MCF 10A (cell line): Measurements from ENCODE around the gene FGA. TPM values are rescaled to one million over a fixed set of nuclear protein-coding genes. Genes with fewer than 3 reads are reported as not detected.

Source experiments
- BruUV-seq: library from RNA; stranded (reverse); fragments of 400-500 nt; replicated peaks from 2 replicates; lab custom pipeline; 2021; lab: Mats Ljungman, UMichigan
- CTCF ChIA-PET: fragments of 300-600 bp; sonication (Branson Sonifier 250); formaldehyde crosslinking; extraction: SDS; loops from one replicate; lab custom pipeline; 2021; ENCODE audit warnings: antibody characterized with exemption, inconsistent platforms; lab: Yijun Ruan, JAX
- POLR2A ChIA-PET: fragments of 300-600, 350-650 bp; sonication (Branson Sonifier 250); formaldehyde crosslinking; extraction: SDS; loops from one replicate; lab custom pipeline; 2020; ENCODE audit warnings: antibody characterized with exemption, inconsistent platforms; lab: Yijun Ruan, JAX
- DNase-seq: peaks from one replicate; pipeline ENCODE4 v3.0.0-alpha.2; 2018; ENCODE audit not compliant: unreplicated experiment
- H3K27ac Mint-ChIP-seq: one replicate; pipeline ENCODE4 v1.8.0; 2022; ENCODE audit warnings: mild to moderate bottlenecking, low read depth, mixed read lengths; ENCODE audit not compliant: unreplicated experiment
- H3K27me3 Mint-ChIP-seq: one replicate; pipeline ENCODE4 v1.8.0; 2022; ENCODE audit warnings: mixed read lengths; ENCODE audit not compliant: insufficient read depth, unreplicated experiment
- H3K36me3 Mint-ChIP-seq: one replicate; pipeline ENCODE4 v1.8.0; 2022; ENCODE audit warnings: mild to moderate bottlenecking, moderate library complexity, mixed read lengths; ENCODE audit not compliant: insufficient read depth, unreplicated experiment
- H3K4me1 Mint-ChIP-seq: one replicate; pipeline ENCODE4 v1.8.0; 2022; ENCODE audit warnings: mixed read lengths; ENCODE audit not compliant: insufficient read depth, unreplicated experiment
- H3K4me3 Mint-ChIP-seq: one replicate; pipeline ENCODE4 v1.8.0; 2022; ENCODE audit warnings: mild to moderate bottlenecking, moderate library complexity, mixed read lengths; ENCODE audit not compliant: unreplicated experiment
- H3K9me3 Mint-ChIP-seq: one replicate; pipeline ENCODE4 v1.8.0; 2022; ENCODE audit warnings: mixed read lengths; ENCODE audit not compliant: unreplicated experiment
- intact Hi-C: fragments of 100-400 bp; cut with micrococcal nuclease; formaldehyde crosslinking; loops from 2 replicates; pipeline ENCODE4 v1.14.1; 2022
- total RNA-seq: library from RNA; stranded (reverse); gene quantifications from 2 replicates; pipeline ENCODE4 v1.2.3, GENCODE V29; 2022
- TF ChIP-seq, protein P1 (sequence below): fragments of 200-600 bp; IDR thresholded peaks from one replicate; pipeline ENCODE4 v1.8.0; 2022; ENCODE audit warnings: antibody characterized with exemption, mild to moderate bottlenecking; ENCODE audit not compliant: unreplicated experiment

The FGA gene
- total RNA-seq, 1 experiment from 2014 or later: not detected

DNA sequence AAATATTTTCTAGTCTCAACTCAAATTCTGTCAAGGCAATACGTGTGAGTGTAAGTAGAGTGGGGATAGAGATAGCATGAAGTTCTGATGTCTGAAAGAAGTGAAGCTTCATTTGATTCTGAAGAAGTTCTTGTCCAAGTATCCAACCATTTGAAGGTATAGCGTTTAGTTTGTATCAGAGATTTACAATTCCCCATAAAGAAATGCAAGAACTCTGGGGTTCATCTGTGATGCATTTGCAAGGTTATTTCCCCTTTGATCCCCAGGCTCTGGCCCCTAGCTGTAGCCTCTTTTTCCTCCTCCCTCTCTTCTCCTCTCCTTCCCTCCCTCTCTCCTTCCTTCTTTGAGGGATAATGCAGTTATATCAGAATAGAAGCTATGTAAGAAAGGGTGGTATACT lies 7.8 kb downstream of the FGA start:
- POLR2A ChIA-PET: interaction anchor here (0.7 kb wide), 1 partner anchor 116 kb away, joined by 3 read pairs; no protein-coding TSS in a partner anchor
- Mint-ChIP-seq H3K9me3 (no peaks in the 10 kb centered on the region), H3K27ac (no peak overlapping the region), H3K4me1 (peaks cover 5% of the 10 kb centered on the region), H3K4me3 (no peak overlapping the region), H3K27me3 (no peaks in the 10 kb centered on the region), H3K36me3 (no peaks in the 10 kb centered on the region)
- CTCF ChIA-PET: interaction anchor here (1.0 kb wide), 1 partner anchor 104 kb away, joined by 3 read pairs; no protein-coding TSS in a partner anchor
- intact Hi-C loops: no loop called here
- DNase-seq: no peak
- no TSS peak for BruUV-seq
- TF ChIP-seq, protein P1, sequence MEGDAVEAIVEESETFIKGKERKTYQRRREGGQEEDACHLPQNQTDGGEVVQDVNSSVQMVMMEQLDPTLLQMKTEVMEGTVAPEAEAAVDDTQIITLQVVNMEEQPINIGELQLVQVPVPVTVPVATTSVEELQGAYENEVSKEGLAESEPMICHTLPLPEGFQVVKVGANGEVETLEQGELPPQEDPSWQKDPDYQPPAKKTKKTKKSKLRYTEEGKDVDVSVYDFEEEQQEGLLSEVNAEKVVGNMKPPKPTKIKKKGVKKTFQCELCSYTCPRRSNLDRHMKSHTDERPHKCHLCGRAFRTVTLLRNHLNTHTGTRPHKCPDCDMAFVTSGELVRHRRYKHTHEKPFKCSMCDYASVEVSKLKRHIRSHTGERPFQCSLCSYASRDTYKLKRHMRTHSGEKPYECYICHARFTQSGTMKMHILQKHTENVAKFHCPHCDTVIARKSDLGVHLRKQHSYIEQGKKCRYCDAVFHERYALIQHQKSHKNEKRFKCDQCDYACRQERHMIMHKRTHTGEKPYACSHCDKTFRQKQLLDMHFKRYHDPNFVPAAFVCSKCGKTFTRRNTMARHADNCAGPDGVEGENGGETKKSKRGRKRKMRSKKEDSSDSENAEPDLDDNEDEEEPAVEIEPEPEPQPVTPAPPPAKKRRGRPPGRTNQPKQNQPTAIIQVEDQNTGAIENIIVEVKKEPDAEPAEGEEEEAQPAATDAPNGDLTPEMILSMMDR: no peak

DNA sequence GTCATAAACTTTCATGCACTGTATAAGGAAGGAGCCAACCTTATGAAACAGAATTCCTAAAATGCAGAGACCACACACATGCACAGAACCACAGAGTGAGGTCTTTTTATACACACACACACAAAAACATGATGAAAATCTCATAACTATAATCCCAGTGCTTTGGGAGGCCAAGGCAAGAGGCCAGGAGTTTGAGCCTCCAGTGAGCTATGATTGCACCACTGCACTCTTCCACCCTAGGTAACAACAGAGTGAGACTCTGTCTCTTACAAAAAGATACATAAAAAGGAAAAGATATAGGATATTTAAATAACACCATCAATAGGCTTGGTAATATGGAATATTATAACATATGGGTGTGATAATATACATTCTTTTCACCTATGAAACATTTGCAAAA lies 10.6 kb downstream of the FGA start:
- ChIA-PET POLR2A (no interaction called here), CTCF (no interaction called here)
- Mint-ChIP-seq H3K4me3 (no peak overlapping the region), H3K27me3 (no peaks in the 10 kb centered on the region), H3K4me1 (no peaks in the 10 kb centered on the region), H3K27ac (no peak overlapping the region), H3K36me3 (no peaks in the 10 kb centered on the region), H3K9me3 (no peaks in the 10 kb centered on the region)
- intact Hi-C loops: no loop called here
- no TSS peak for BruUV-seq
- DNase-seq: no peak
- TF ChIP-seq, protein P1: no peak

DNA sequence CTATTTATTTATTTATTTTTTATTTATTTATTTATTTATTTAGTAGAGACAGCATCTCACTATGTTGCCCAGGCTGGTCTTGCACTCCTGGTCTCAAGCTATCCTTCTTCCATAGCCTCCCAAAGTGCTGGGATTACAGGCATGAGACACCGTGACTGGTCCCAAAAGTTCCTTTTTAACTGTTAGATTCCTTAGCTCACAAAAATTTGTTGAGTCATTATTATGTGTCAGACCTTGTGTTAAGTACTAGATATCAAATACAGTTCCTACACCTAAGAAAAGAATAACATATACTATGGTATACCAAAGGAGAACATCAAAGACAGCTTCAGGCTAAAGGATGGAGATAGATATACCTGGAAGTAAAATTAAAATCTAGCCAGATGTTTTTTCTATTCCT lies 11.6 kb downstream of the FGA start:
- H3K27ac Mint-ChIP-seq: no peak overlapping the region
- no peaks in the 10 kb centered on the region for H3K36me3 Mint-ChIP-seq
- H3K4me3 Mint-ChIP-seq: no peak overlapping the region
- BruUV-seq: no TSS peak
- POLR2A ChIA-PET: interaction anchor here (0.5 to 2.1 kb wide), 3 partner anchors 10 to 1274 kb away, joined by 3 to 8 read pairs (median 3); no protein-coding TSS in a partner anchor
- DNase-seq: no peak
- CTCF ChIA-PET: no interaction called here
- H3K9me3 Mint-ChIP-seq: no peaks in the 10 kb centered on the region
- no peaks in the 10 kb centered on the region for H3K4me1 Mint-ChIP-seq
- no peaks in the 10 kb centered on the region for H3K27me3 Mint-ChIP-seq
- TF ChIP-seq, protein P1: no peak
- intact Hi-C loops: no loop called here

DNA sequence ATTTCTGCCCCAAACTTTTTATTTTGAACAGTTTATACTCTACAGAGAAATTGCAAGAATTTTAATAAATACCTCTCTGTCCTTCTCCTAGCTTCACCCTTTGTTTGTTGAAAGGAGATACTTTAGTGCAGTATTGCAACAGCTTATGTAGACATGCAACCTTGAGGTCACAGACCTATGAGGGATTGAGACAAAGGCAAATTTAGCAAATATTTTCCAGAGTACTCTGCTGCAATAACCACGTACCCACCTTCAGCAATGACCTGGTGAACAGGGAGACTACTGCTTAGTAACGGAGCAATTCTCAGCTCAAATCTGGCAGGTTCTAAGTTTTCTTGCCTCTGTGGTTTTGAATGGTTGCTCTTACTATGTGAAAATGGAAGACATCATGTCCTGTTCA lies 13.2 kb downstream of the FGA start:
- no peak overlapping the region for H3K27ac Mint-ChIP-seq
- intact Hi-C loops: no loop called here
- H3K27me3 Mint-ChIP-seq: no peaks in the 10 kb centered on the region
- CTCF ChIA-PET: interaction anchor here (0.8 to 1.0 kb wide), 3 partner anchors 18 to 49 kb away, joined by 3 to 4 read pairs (median 4); no protein-coding TSS in a partner anchor
- TF ChIP-seq, protein P1: no peak
- no peaks in the 10 kb centered on the region for H3K9me3 Mint-ChIP-seq
- BruUV-seq: no TSS peak
- no peaks in the 10 kb centered on the region for H3K4me1 Mint-ChIP-seq
- POLR2A ChIA-PET: interaction anchor here (2.1 kb wide), 1 partner anchor 8 kb away, joined by 8 read pairs; no protein-coding TSS in a partner anchor
- H3K4me3 Mint-ChIP-seq: no peak overlapping the region
- H3K36me3 Mint-ChIP-seq: no peaks in the 10 kb centered on the region
- peak; percentile 35 for DNase-seq
